ACC112 (cell line): ENCODE data around the gene TLR6.

Experiments
- H2AFZ ChIP-seq: fragments of 200-600 bp; sonication (generic); one replicate; pipeline ENCODE4 v1.6.0; 2017; ENCODE audit warnings: antibody characterized with exemption, low read length; ENCODE audit not compliant: unreplicated experiment
- H3K27ac ChIP-seq: fragments of 200-600 bp; sonication (generic); 2 replicates; pipeline ENCODE4 v1.5.1; 2014; ENCODE audit warnings: low read depth, mild to moderate bottlenecking, antibody characterized with exemption, low read length, moderate library complexity
- H3K27me3 ChIP-seq: fragments of 200-600 bp; sonication (generic); 2 replicates; pipeline ENCODE4 v1.6.1; 2014; ENCODE audit warnings: mild to moderate bottlenecking, antibody characterized with exemption, low read length, moderate library complexity, mixed read lengths; ENCODE audit not compliant: insufficient read depth
- H3K36me3 ChIP-seq: fragments of 200-600 bp; sonication (generic); 2 replicates; pipeline ENCODE4 v1.6.1; 2016; ENCODE audit warnings: mild to moderate bottlenecking, antibody characterized with exemption, low read length, moderate library complexity, mixed read lengths; ENCODE audit not compliant: insufficient read depth
- H3K4me1 ChIP-seq: fragments of 200-600 bp; sonication (generic); one replicate; pipeline ENCODE4 v1.6.1; 2016; ENCODE audit warnings: low read length, mixed read lengths; ENCODE audit not compliant: insufficient read depth, unreplicated experiment, control insufficient read depth
- H3K4me3 ChIP-seq: fragments of 200-600 bp; sonication (generic); 2 replicates; pipeline ENCODE4 v1.5.1; 2014; ENCODE audit warnings: mild to moderate bottlenecking, low read depth, low read length
- H3K79me2 ChIP-seq: fragments of 200-600 bp; sonication (generic); one replicate; pipeline ENCODE4 v1.6.0; 2016; ENCODE audit warnings: low read length; ENCODE audit not compliant: control insufficient read depth, unreplicated experiment, insufficient read depth

Gene TLR6

GRCh38 chr4:38867478-38868058 lies 11.0 kb upstream of the TLR6 start, which contains the start of gene FAM114A1:
TSS of gene FAM114A1 (plus strand) at chr4:38867806. CDS start at chr4:38878079, 10,273 bp downstream.
- Histone ChIP-seq H3K4me1 (peaks cover 37% of the 10 kb centered on the region), H3K36me3 (peaks cover 28% of the 10 kb centered on the region), H3K79me2 (peaks cover 51% of the 10 kb centered on the region), H2AFZ (peak within 1 kb of the TSS; percentile 92), H3K27ac (peak within 1 kb of the TSS; percentile 87), H3K4me3 (peak within 1 kb of the TSS; percentile 94), H3K27me3 (no peaks in the 10 kb centered on the region)

GRCh38 chr4:38866973-38867477 lies 10.4 kb upstream of the TLR6 start:
- Histone ChIP-seq H3K4me3 (peak overlapping the region; percentile 94), H3K79me2 (peaks cover 45% of the 10 kb centered on the region), H3K27ac (peak overlapping the region; percentile 67), H3K27me3 (no peaks in the 10 kb centered on the region), H2AFZ (peak overlapping the region; percentile 92), H3K4me1 (peaks cover 32% of the 10 kb centered on the region), H3K36me3 (peaks cover 23% of the 10 kb centered on the region)

DNA sequence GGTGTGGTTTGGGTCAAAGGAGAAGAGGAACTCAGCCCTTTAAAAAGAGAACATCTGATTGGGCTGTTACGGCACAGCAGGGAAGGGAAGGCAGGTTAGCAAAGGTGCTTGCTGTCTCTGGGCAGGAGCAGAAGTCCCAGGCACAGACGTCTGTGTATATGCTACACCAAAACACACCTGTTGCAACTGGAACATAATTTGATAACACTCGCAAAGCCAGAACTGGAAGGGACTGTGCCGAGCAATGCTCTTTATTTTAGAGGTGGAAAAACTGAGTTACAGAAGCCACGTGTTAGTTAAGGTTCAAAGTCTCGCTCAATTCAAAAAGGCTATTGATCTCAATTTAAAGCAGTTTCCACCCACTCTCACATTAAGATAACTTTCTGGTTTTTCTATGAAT lies 8.8 kb upstream of the TLR6 start:
- Histone ChIP-seq H3K27me3 (no peaks in the 10 kb centered on the region), H3K36me3 (peaks cover 11% of the 10 kb centered on the region), H3K4me1 (peaks cover 22% of the 10 kb centered on the region), H3K27ac (no peak overlapping the region), H3K79me2 (peaks cover 34% of the 10 kb centered on the region), H2AFZ (no peak overlapping the region), H3K4me3 (no peak overlapping the region)

GRCh38 chr4:38861791-38862190 lies 5.2 kb upstream of the TLR6 start:
- Histone ChIP-seq H3K4me1 (peaks cover 22% of the 10 kb centered on the region), H3K79me2 (peaks cover 1% of the 10 kb centered on the region), H2AFZ (no peak overlapping the region)

DNA sequence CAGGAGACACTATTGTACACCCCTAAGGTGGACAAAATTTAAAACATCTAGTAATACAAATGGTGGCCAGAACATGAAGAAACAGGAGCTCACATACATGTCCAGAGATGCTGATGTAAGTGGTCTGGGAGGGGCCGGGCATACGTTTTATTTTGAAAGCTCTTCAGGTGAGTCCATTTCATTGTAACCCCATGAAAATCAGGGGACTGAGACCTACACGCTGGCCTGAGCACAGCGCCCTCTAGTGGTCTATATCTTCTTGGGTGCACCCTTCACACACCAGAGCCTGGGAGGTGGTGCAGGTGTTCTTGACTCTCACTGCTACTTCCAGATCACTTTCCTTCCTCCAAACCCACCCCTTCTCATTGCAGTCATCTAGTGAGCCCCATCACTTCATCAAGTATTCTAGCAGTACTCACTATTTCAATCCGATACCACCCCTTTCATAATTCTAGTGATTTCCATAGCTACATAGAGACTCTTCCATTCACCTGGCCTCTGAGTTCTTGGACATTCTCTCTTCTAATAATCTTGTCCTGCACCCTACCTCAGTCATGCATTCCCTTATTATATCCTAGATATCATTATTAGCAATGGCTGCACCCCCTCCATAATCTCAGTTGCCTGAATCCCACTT lies 4.3 kb upstream of the TLR6 start:
- Histone ChIP-seq H3K27me3 (no peaks in the 10 kb centered on the region), H3K4me1 (peaks cover 20% of the 10 kb centered on the region), H2AFZ (no peak overlapping the region), H3K4me3 (no peak overlapping the region), H3K27ac (no peak overlapping the region), H3K79me2 (no peaks in the 10 kb centered on the region), H3K36me3 (no peaks in the 10 kb centered on the region)

More at GRCh38 chr4:38861791-38862190, 5.2 kb upstream of the TLR6 start:
- Histone ChIP-seq H3K27me3 (no peaks in the 10 kb centered on the region), H3K36me3 (no peaks in the 10 kb centered on the region), H3K4me3 (no peak overlapping the region), H3K27ac (no peak overlapping the region)

DNA sequence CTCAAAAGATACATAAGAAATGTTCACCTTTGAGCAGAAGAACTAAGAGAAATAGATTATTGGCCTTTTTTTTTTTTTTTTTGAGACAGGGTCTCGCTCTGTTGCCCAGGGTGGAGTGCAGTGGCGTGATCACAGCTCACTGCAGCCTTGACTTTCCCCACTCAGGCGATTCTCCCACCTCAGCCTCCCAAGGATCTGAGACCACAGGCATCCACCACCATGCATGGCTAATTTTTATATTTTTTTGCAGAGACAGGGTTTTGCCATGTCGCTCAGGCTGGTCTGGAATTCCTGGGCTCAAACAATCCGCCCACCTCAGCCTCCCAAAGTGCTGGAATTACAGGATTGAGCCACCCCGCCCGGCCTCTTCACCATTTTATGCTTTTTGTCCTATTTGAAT lies 2.9 kb upstream of the TLR6 start:
- Histone ChIP-seq H3K4me3 (no peak overlapping the region), H3K36me3 (no peaks in the 10 kb centered on the region), H3K27me3 (no peaks in the 10 kb centered on the region), H3K27ac (no peak overlapping the region), H2AFZ (no peak overlapping the region), H3K4me1 (peaks cover 20% of the 10 kb centered on the region), H3K79me2 (no peaks in the 10 kb centered on the region)

DNA sequence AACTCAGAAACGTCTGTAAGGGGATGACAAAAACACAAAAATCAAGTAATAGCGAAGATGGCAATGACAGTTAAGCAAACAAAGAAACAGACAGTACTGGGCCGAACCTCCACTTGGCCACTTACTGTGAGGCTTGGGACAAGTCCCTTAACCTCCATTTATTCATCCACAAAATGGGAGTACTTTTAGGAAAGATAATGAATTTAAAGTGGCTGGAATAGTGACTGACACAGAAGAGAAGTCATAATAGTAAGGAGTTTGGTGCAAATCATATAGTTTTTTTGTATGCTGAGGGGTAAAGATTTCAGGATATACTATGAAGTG lies 1.4 kb upstream of the TLR6 start:
- peak overlapping the region; percentile 68 for H2AFZ ChIP-seq
- H3K4me3 ChIP-seq: peak overlapping the region; percentile 76
- H3K79me2 ChIP-seq: no peaks in the 10 kb centered on the region
- no peaks in the 10 kb centered on the region for H3K36me3 ChIP-seq
- H3K27ac ChIP-seq: peak overlapping the region; percentile 83
- H3K4me1 ChIP-seq: peaks cover 20% of the 10 kb centered on the region
- no peaks in the 10 kb centered on the region for H3K27me3 ChIP-seq

- Histone ChIP-seq H3K4me3 (peak overlapping the region; percentile 76), H3K36me3 (no peaks in the 10 kb centered on the region), H3K4me1 (peaks cover 20% of the 10 kb centered on the region), H3K27ac (peak overlapping the region; percentile 83), H3K27me3 (no peaks in the 10 kb centered on the region), H2AFZ (peak overlapping the region; percentile 87), H3K79me2 (no peaks in the 10 kb centered on the region)
These were observed 908 bp upstream of the TLR6 start for GRCh38 chr4:38857354-38858096.

DNA sequence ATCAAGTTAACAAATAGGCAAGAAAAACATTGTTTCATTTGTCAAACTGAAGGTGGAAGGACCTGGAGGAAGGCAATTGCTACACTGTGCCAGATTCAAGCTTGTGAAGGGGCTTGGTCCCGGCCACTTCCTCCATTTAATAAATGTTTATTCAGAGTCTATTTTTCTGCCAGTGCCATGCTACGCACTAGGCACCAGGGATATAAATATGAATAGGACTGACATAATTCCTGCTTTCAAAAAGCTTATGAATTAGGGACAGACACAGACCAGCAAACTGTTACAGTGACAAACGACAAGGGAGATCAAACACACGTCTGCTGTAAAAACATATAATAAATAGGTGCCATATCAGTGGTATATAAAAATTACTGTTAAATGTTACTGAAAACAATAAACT lies 571 bp downstream of the TLR6 start:
- Histone ChIP-seq H3K27ac (0 out of 2 replicates have a peak overlapping the region, but pooled peaks have one; percentile 83), H3K36me3 (no peaks in the 10 kb centered on the region), H3K4me3 (peak overlapping the region; percentile 76), H3K79me2 (no peaks in the 10 kb centered on the region), H2AFZ (peak overlapping the region; percentile 87), H3K4me1 (peaks cover 20% of the 10 kb centered on the region), H3K27me3 (no peaks in the 10 kb centered on the region)

GRCh38 chr4:38855466-38855865 lies 1.2 kb downstream of the TLR6 start:
- Histone ChIP-seq H3K4me1 (peaks cover 20% of the 10 kb centered on the region), H3K36me3 (no peaks in the 10 kb centered on the region), H2AFZ (no peak overlapping the region), H3K27me3 (no peaks in the 10 kb centered on the region), H3K27ac (no peak overlapping the region), H3K4me3 (peak overlapping the region; percentile 76), H3K79me2 (no peaks in the 10 kb centered on the region)
